AG08396 (cell line): ENCODE results near the gene NEDD4L.

ENCODE experiments used
- DNase-seq: peaks from one replicate; pipeline ENCODE4 v3.0.0; 2012; ENCODE audit warnings: low spot score, mixed read lengths

Gene NEDD4L

GRCh38 chr18:58319719-58320118 lies 275.7 kb downstream of the NEDD4L start:
- DNase-seq = no peak

DNA sequence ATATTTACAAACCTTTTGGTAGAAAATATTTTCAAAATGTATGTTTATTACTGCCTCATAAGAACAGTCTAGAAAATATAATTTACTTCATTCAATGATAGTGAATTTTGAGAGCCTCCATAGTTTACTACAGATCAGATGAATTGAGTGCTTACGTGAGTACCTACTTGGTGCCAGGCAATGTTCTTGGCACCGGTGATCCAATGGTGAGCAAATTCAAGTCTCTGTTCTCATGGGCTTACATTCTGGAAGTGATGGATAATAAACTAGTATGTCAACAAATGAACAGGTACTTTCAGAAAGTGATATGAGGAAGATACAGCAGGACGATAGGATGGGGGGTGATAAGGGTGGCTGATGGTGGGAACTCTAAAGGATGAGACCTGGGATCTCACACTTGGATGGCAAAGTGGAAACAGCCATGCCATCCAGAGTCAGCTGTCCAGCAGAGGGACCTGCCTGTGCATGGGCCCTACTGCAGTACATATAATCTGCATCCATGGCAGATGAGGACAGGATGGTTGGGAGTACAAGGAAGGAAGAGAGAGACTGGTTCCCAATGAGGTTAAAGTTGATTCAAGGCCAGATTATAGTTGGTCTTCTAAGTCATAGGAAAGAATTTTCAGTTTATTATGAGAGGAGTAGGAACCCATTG lies 277.0 kb downstream of the NEDD4L start:
- DNase-seq = no peak

DNA sequence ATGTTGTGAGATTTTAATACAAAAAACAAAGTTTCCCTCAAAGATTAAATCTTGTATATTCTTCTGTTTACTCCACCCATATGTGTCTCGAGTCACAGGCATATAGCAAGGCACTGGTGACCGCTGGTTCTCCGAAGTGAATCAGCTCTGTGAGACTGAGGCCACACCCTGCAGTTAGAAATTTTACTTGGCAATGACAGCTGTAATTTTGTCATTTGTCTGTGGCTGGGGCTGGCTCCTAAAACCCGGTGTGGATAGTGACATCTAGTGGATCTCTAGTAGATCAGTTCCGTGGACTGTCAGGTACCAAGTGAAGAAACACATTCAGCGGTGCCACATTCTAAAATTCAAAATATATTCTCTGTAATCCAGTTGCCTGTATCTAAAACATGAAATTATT lies 278.0 kb downstream of the NEDD4L start:
- DNase-seq = peak; percentile 79

DNA sequence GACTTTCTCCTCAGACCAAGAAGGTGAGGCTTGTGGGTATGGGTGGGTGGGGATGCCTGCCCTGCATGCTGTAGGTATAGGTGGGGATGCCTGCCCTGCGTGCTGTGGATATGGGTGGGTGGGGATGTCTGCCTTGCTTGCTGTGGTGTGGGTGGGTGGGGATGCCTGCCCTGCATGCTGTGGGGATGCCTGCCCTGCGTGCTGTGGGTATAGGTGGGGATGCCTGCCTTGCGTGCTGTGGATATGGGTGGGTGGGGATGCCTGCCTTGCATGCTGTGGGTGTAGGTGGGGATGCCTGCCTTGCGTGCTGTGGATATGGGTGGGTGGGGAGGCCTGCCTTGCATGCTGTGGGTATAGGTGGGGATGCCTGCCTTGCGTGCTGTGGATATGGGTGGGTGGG lies 278.4 kb downstream of the NEDD4L start:
- no peak for DNase-seq

DNA sequence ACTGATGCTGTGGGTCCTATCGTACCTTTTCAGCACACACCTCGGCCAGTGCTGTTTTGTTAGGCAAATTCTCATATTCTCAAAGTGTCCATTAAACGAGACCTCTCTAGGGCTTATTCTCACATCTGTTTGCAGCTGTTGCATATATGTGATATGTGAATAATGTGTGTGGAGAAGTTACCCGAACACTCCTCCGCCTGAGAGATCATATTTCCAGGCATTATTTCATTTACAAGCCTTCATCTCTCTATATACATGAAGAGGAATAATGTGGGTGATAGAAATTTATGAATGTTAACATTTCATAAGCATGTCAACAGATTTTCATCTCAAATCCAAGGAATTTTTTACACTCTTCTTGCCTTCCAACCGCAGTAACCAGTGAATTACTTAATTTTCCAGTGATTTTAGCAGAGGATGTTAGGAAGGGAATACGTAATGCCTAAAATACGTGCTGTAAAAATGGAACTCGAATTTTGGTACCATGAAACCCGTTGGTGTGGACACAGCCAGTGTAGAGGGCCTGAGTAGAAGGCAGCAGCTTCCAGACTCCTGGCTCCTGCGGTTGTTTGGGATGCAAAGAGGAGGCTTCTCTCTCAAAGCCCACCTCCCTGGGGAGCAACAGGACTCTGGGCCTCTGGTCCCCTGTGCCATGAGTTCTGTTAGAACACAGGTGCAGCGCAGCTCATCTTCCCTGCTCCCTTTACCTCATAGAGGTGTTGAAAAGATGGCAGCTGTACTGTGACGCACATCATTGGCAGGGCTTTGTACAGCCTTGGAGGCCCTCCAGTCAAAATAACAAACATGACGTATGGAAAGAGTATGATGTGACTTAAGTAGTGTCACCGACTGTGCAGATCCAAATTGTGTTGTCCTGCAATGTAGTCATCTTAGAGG lies 280.1 kb downstream of the NEDD4L start:
- no peak for DNase-seq

GRCh38 chr18:58324824-58325480 lies 280.9 kb downstream of the NEDD4L start:
- DNase-seq = no peak

- no peak for DNase-seq
Measured at GRCh38 chr18:58325494-58325893, 281.5 kb downstream of the NEDD4L start.

- DNase-seq = no peak
Measured at GRCh38 chr18:58334061-58334460, 290.0 kb downstream of the NEDD4L start.

DNA sequence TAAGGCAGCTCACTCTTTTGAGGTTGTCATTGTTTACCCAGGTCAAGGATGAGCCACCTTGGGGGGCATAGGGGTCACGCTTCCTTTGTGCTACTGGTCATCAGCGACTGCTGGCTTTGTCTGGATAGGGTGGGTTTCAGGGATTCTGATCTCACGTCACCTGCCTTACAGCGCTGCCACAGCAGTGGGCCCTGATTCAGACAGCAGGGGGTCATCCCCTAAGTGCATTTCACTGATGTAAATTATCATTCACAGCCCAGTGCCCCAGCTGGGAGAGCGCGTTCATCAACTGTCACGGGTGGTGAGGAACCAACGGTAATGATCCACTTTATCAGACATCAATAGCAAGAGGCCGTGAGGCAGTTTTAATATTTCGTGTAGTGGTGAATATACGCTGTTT lies 291.2 kb downstream of the NEDD4L start:
- no peak for DNase-seq

DNA sequence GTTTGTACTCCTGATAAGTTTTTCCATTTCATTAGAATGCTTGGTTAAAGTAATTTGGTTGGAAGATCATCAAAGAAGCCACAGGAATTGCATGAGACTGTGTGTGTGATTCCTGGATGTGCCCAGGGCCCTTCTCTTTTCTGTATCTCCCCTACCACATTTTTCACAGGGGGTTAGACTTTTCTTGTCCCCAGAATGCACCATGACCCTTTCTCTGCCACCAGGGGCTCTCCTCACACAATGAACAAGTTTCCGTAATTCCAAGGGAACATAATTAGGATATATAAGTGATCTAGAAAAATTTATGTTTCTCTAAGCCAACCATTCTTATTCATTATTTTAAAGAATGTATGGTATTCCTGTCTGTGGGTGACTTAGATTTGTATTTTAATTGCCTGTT lies 291.8 kb downstream of the NEDD4L start:
- no peak for DNase-seq

GRCh38 chr18:58336605-58337004 lies 292.6 kb downstream of the NEDD4L start:
- peak; percentile 36 for DNase-seq

GRCh38 chr18:58337285-58337684 lies 293.3 kb downstream of the NEDD4L start:
- DNase-seq = no peak

- DNase-seq = no peak
Measured at GRCh38 chr18:58337686-58338085, 293.7 kb downstream of the NEDD4L start.

- no peak for DNase-seq
Measured at GRCh38 chr18:58338141-58338540, 294.1 kb downstream of the NEDD4L start.

- DNase-seq = peak; percentile 27
Measured at GRCh38 chr18:58338961-58339592, 295.1 kb downstream of the NEDD4L start.

DNA sequence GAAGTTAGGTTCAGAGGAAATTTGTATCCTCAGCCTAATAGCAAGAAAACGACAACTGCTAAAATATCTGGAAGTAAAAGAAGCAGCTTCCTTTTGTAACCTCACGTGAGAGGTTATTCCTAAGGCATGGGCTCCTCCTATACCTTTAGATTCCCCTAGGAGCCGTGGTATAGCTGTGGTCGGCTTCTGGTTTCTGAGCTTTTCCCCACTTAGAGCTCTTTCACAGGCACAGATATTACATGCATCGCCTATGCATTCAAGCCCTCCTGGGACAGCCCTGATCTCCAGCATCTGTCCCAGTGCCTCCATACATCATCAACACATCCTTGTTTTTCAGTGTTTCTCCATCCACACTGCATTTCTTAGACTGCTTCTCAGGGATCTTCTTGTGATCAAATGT lies 295.9 kb downstream of the NEDD4L start:
- no peak for DNase-seq

DNA sequence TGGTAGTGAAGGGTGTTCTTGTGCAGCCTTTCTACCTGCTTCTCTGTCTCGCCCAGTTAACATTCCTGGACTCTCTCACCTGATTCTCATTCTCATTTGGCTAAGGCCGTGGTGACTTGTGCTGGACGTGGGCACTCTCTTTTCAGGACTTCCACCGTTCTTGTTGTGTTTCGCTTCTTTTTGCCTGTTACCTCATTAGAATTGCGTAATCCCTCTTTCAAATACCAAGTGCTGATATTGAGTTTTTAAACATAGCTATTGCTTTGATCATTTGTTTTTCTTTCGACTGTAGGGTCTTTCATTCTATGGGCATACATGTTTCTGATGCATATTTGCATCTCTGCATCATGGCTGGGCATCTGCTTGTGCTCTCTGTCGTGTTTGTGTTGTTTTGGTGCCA lies 297.9 kb downstream of the NEDD4L start:
- DNase-seq = no peak

DNA sequence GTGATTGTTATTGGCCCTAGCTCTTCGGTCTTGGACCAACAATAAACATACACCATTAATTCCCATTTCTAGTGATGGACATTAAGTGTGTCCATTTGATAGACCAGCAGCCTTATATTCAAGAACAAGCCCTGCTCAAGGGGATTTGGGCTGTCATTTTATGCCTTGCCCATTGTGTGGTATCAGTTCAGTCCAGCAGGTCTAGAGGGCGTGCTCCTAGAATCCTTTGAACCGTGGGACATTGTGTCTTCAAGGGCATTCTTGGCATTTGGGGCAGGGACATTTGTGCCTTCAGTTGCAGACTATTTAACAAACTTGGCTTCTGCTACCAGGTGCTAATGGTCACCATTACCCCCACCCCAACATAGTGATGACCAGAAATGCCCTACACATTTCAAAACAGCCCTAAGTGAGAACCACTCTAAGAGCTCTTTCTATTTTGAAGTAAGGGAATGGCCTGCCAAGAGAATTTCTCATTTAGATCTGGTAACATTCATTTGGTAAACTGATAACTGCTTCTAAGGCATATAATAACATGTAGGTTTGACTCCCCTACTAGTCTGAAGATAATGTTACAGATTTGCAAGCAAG lies 300.1 kb downstream of the NEDD4L start:
- no peak for DNase-seq

GRCh38 chr18:58344861-58345463 lies 300.9 kb downstream of the NEDD4L start:
- DNase-seq = no peak

DNA sequence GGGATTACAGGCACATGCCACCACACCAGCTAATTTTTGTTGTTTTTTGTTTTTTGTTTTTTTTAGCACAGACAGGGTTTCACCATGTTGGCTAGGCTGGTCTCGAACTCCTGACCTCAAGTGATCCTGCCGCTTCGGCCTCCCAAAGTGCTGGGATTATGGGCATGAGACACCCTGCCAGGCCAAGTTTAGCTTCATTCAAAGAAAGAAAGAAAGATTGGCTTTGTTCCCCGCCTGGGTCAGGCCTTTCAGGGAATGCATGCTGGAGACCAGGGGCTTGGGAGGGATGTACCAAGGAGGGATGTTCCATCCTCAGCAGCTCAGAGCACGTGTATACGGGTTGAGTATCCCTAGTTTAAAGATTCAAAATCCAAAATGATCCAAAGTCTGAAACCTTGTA lies 301.8 kb downstream of the NEDD4L start:
- no peak for DNase-seq

- no peak for DNase-seq
Measured at GRCh38 chr18:58347135-58347534, 303.1 kb downstream of the NEDD4L start.

DNA sequence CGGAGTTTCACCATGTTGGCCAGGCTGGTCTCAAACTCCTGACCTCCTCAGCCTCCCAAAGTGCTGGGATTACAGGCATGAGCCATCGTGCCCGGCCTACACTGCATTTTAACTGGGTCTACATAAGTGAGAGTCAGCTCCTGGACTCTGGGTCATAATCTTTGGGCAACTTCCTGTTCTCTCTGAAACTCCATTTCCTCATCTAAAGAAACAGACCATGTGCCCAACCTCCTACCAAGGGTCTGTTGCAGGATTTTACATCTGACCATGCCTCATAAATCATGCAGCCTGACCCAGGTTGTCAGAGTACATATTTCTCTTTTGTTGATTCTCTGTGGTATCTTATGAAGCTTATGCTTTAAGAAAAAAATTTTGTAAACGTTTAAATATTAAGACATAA lies 304.5 kb downstream of the NEDD4L start:
- no peak for DNase-seq
